GM18868 (cell line): ENCODE measurements around the gene NENF.
A peak's percentile ranks its signal among the peaks of the same experiment; 100 is the strongest.

ENCODE experiments used
- ATAC-seq: cut with Tn5 transposase; IDR thresholded peaks from one replicate; pipeline ENCODE4 v1.9.1; 2021; ENCODE audit warnings: mild to moderate bottlenecking, moderate library complexity; ENCODE audit not compliant: unreplicated experiment

Gene NENF

DNA sequence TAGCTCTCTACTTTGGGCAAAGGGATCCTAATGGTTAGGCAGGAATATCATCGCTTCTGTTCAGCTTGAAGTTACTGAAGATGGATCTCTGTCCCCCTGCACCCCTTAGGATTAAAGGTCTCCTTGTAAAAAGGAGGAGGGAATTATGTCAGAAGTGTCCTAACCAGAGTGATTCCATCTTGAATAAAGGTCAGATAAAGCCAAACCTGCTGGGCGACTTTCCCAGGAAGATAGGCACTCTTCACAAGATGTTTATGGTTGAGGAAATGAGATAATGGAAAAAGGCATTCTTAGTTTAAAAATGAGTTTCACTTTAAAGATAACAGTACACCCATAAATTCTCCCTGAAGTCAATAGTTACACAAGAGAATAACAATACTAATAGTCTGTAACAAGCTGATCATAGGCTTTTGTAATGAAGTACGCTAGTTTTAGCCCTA lies 1.7 kb upstream of the NENF start:
- no peak for ATAC-seq

GRCh38 chr1:212431644-212432043 lies 1.1 kb upstream of the NENF start:
- no peak for ATAC-seq

GRCh38 chr1:212432272-212432660 lies 454 bp upstream of the NENF start:
- no peak for ATAC-seq

- no peak for ATAC-seq
Observed at GRCh38 chr1:212433577-212434462, 1.1 kb downstream of the NENF start.

DNA sequence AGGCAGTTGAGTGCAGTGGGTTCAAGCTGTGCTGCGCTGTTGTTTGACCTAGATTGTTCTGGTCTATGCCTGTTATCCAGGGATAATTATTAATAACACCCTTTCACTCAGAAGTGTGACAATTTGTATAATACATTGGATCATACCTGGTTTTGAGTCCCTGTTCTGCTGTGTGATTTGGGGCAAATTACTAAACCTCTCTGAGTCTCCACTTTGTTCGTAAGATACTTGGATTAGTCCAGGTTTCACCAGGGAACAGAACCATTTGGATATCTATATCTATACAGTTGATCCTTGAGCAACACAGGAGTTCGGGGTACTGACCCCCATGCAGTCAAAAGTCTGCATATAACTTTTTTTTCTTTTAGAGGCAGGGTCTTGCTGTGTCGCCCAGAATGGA lies 2.3 kb downstream of the NENF start:
- ATAC-seq: no peak

GRCh38 chr1:212437179-212437798 lies 4.6 kb downstream of the NENF start:
- no peak for ATAC-seq

DNA sequence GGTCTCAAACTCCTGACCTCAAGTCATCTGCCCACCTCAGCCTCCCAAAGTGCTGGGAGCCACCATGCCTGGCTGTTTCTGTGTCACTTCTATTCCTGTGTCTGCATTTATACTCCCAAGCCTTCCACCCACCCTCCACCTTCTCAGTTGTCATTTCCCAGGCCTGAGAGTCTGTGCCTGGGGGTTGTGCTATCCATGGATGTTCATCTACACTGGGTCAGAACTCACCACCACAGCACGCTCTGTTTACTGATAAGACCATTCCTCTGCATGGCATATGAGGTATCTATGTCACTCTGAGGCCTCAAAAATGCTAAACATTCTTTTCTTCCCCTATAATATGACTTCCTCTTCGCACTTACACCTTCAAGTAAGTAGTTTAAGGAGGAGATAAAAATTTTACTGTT lies 6.1 kb downstream of the NENF start:
- ATAC-seq: no peak

- ATAC-seq: no peak
Observed at GRCh38 chr1:212440419-212440818, 7.7 kb downstream of the NENF start.

GRCh38 chr1:212442408-212442807 lies 9.7 kb downstream of the NENF start:
- ATAC-seq: no peak

DNA sequence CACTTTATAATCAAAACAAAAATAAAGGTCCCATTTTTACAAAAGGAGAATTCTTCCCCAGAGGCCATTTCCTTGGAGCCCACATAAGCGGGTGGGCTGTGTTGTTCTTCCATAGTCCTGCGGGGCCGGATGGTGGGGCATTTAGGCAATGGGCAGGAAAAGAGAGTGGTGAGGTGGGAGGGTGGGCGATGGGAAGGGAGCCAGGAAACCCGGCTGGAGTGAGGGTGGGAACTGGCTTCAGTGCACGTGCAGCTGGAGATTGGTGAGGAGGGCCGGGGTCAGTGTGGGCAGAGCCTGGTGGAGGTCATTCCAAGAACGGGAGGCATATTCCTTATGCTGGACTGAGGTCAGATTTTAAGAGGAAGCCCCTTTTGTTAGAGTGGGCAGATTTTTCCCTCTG lies 13.6 kb downstream of the NENF start:
- no peak for ATAC-seq

DNA sequence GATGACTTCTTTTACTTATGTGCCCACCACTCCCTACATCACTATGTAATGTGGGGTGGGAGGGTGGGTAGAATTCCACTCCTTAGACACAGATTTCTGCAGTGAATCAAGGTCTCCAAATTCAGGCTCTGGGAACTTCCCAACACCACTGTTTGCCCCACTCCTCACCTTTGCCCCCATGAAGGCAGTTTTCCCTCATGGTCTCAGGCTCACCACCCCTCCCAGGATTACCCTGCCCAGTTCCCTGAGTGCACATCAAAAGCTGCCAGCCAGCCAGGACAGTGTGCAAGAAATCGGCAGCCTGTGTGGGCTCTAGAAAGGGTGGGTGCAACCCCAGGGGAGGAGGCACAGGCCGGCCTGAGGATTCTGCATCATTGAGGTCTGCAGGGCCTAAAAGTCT lies 14.8 kb downstream of the NENF start:
- no peak for ATAC-seq

DNA sequence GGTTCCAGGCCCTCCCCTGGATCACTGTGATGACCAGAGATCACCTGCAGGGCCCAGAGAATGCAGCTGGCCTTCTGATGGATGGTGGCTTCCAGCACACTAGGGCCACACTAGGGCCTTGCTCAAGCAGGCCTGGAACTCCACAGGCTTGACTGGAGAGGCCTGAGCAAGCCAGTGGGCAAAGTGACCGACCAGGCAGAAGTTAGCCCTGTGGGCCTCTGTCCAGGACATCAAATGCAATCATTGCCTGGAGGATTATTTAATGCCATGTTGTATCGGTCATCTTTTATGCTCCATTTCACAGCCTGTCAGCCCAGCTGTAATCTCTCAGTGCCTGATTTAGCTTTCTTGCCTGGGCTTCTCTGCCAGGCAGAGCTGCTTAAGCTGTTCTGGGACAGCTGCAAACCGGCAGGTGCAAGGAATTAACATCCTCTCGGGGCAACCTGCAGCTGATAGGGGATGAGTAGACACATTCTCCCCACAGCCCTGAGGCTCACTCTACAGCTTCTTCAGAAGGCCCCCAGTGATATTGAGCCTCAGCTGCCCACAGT lies 17.7 kb downstream of the NENF start:
- ATAC-seq: no peak

DNA sequence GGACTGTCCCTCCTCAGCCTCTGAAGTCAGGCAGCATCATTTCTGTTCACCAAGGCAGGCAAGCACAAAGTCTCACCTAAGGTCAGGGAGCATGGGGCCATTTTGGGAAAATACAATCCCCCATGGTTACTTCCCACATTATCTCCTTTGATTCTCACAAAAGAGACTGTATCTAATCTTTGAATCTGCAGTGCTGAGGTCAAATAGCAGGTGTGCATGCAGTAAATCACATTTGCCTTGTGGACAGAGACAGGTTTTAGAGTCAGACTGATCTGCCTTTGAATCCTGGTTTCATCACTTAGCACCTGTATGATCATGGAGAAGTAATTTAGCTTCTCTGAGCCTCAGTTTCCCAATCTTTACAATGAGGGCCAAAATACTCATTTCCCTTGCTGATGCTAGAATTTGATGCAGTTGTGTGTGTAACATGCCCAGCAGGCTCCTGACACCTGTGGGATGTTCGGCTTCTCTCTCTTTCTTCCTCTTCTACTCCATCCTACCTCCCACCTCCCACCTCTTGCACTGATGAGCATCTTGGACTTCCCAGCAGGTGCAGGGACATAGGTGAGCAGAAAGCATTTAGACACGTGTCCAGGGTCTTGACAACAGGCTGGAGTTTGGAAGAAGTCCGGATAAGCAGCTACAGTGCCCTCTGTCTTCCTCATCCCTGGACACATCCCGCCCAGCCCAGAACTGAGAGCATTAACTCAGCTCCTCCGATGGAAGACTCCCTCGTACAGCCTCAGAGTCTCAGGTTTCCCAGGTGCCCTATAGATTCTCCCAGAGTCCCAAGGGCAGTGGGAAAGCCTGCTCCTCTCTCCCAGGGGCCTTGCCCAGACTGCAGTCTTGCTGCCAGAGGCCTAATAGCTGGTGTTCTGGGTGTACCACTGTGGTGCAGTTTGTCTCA lies 18.9 kb downstream of the NENF start:
- no peak for ATAC-seq

- no peak for ATAC-seq
Observed at GRCh38 chr1:212452323-212453155, 19.8 kb downstream of the NENF start.

GRCh38 chr1:212453156-212453857 lies 20.6 kb downstream of the NENF start:
- ATAC-seq: no peak

DNA sequence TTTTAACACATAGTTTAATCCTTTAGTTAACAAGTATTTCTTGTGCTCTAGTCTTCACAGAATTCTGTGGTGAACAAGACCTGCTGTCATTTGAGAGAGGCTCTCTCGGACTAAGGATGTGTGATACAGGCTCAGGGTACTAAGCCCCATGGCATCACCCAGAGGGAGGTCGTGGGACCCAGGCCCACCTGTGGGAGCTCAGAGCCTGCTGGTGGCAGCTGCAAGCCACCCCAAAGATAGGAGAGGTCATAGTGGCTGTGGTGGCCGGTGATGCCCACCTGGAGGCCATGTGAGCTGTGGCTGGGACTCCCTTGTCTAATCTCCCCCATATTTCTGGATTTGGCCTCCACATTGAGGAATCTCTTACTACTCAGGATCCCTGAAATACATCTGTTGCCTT lies 22.0 kb downstream of the NENF start:
- no peak for ATAC-seq

- ATAC-seq: no peak
Observed at GRCh38 chr1:212455401-212455800, 22.7 kb downstream of the NENF start.

- ATAC-seq: peak; percentile 73
Observed at GRCh38 chr1:212455803-212456528, 23.2 kb downstream of the NENF start.
